Astrocyte (in vitro differentiated cells and primary cell): Measurements from ENCODE around the gene VRK2. TPM values are rescaled to one million over a fixed set of nuclear protein-coding genes. Genes with fewer than 3 reads are reported as not detected.
A peak's percentile ranks its signal among the peaks of the same experiment; 100 is the strongest.

Experiments used
- DNase-seq: peaks from one replicate; pipeline ENCODE4 v3.0.0-alpha.2; 2010; ENCODE audit warnings: low read depth
- FAIRE-seq: peaks from 2 replicates; lab custom pipeline; 2011; peaks lifted over from hg19 to GRCh38; lab: Jason Lieb, UNC
- H2AFZ ChIP-seq: 2 replicates; pipeline ENCODE4 v1.6.0; 2012; ENCODE audit warnings: low read depth, low read length, inconsistent platforms
- H3K27ac ChIP-seq: 2 replicates; pipeline ENCODE4 v1.5.1; 2011; ENCODE audit warnings: low read depth, low read length, inconsistent platforms
- H3K27me3 ChIP-seq: 2 replicates; pipeline ENCODE4 v1.6.0; 2011; ENCODE audit warnings: low read length, inconsistent platforms; ENCODE audit not compliant: insufficient read depth
- H3K36me3 ChIP-seq: 2 replicates; pipeline ENCODE4 v1.5.1; 2011; ENCODE audit warnings: low read length, inconsistent platforms; ENCODE audit not compliant: insufficient read depth
- H3K4me1 ChIP-seq: 2 replicates; pipeline ENCODE4 v1.5.1; 2011; ENCODE audit warnings: low read length, inconsistent platforms; ENCODE audit not compliant: insufficient read depth
- H3K4me2 ChIP-seq: 2 replicates; pipeline ENCODE4 v1.6.0; 2012; ENCODE audit warnings: low read length, inconsistent platforms
- H3K4me3 ChIP-seq: 2 replicates; pipeline ENCODE4 v1.5.1; 2011; ENCODE audit warnings: low read depth, mild to moderate bottlenecking, low read length, inconsistent platforms; ENCODE audit not compliant: insufficient read depth
- H3K79me2 ChIP-seq: 2 replicates; pipeline ENCODE4 v1.6.0; 2012; ENCODE audit warnings: mild to moderate bottlenecking, low read length, inconsistent platforms; ENCODE audit not compliant: insufficient read depth
- H3K9ac ChIP-seq: 2 replicates; pipeline ENCODE4 v1.6.0; 2012; ENCODE audit warnings: mild to moderate bottlenecking, low read length, inconsistent platforms
- H3K9me3 ChIP-seq: 2 replicates; pipeline ENCODE4 v1.5.1; 2012; ENCODE audit warnings: low read depth, mild to moderate bottlenecking, low read length, inconsistent platforms; ENCODE audit not compliant: insufficient read depth
- H4K20me1 ChIP-seq: 2 replicates; pipeline ENCODE4 v1.6.0; 2012; ENCODE audit warnings: low read length, inconsistent platforms; ENCODE audit not compliant: insufficient read depth
- H3K27ac Mint-ChIP-seq: one replicate; pipeline ENCODE4 v1.8.0; 2021; ENCODE audit warnings: mild to moderate bottlenecking, mixed read lengths; ENCODE audit not compliant: unreplicated experiment
- H3K27me3 Mint-ChIP-seq: one replicate; pipeline ENCODE4 v1.8.0; 2021; ENCODE audit warnings: low read depth, mixed read lengths; ENCODE audit not compliant: unreplicated experiment
- H3K36me3 Mint-ChIP-seq: one replicate; pipeline ENCODE4 v1.8.0; 2021; ENCODE audit warnings: low read depth, mixed read lengths; ENCODE audit not compliant: unreplicated experiment
- H3K4me1 Mint-ChIP-seq: one replicate; pipeline ENCODE4 v1.8.0; 2021; ENCODE audit warnings: low read depth, mixed read lengths; ENCODE audit not compliant: unreplicated experiment
- H3K4me3 Mint-ChIP-seq: one replicate; pipeline ENCODE4 v1.8.0; 2021; ENCODE audit warnings: mild to moderate bottlenecking, moderate library complexity, mixed read lengths; ENCODE audit not compliant: unreplicated experiment
- H3K9me3 Mint-ChIP-seq: one replicate; pipeline ENCODE4 v1.8.0; 2021; ENCODE audit warnings: mild to moderate bottlenecking, mixed read lengths; ENCODE audit not compliant: unreplicated experiment
- EZH2 ChIP-seq: IDR thresholded peaks from 2 replicates; pipeline ENCODE4 v1.6.1; 2012; ENCODE audit warnings: mild to moderate bottlenecking, low read length, inconsistent platforms; ENCODE audit not compliant: insufficient read depth
- total RNA-seq: library from RNA; stranded (reverse); gene quantifications from 2 replicates; pipeline ENCODE4 v1.2.1, GENCODE V29; 2021
- TF ChIP-seq, protein P1 (sequence below): IDR thresholded peaks from 2 replicates; pipeline ENCODE4 v1.5.1; 2011; ENCODE audit warnings: low read depth, mild to moderate bottlenecking, inconsistent platforms, low read length, moderate library complexity; ENCODE audit not compliant: insufficient read depth

VRK2 gene
- total RNA-seq, 1 donor from 2014 or later: 28.6 TPM

DNA sequence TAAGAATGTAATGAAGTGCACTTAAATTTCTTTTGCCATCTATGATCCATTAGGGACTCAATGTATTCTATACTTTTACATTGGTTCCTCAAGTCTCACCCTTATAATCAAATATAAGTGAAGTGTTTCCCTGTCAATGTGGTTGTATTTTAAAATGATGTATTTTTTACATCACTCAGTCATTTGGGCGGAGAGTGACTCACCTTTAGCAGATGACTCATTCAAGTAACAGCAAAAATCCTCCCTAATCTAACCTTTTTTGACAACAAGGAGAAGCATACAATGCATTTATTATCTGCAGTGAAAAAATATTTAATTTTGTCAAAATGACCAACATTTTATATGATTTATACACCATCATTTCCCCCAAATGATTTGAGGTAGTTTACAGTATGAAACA lies 100.1 kb downstream of the VRK2 start:
- H3K27ac ChIP-seq: no peak overlapping the region
- no peaks in the 10 kb centered on the region for H3K27me3 ChIP-seq
- Mint-ChIP-seq H3K4me1 (peaks cover 4% of the 10 kb centered on the region), H3K36me3 (peaks cover 5% of the 10 kb centered on the region), H3K9me3 (no peaks in the 10 kb centered on the region), H3K27me3 (no peaks in the 10 kb centered on the region), H3K27ac (no peak overlapping the region), H3K4me3 (no peak overlapping the region)
- H3K4me1 ChIP-seq: no peaks in the 10 kb centered on the region
- TF ChIP-seq EZH2: no peak
- TF ChIP-seq, protein P1, sequence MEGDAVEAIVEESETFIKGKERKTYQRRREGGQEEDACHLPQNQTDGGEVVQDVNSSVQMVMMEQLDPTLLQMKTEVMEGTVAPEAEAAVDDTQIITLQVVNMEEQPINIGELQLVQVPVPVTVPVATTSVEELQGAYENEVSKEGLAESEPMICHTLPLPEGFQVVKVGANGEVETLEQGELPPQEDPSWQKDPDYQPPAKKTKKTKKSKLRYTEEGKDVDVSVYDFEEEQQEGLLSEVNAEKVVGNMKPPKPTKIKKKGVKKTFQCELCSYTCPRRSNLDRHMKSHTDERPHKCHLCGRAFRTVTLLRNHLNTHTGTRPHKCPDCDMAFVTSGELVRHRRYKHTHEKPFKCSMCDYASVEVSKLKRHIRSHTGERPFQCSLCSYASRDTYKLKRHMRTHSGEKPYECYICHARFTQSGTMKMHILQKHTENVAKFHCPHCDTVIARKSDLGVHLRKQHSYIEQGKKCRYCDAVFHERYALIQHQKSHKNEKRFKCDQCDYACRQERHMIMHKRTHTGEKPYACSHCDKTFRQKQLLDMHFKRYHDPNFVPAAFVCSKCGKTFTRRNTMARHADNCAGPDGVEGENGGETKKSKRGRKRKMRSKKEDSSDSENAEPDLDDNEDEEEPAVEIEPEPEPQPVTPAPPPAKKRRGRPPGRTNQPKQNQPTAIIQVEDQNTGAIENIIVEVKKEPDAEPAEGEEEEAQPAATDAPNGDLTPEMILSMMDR: no peak
- H3K9ac ChIP-seq: no peak overlapping the region
- FAIRE-seq: peak; percentile 58
- H3K79me2 ChIP-seq: no peaks in the 10 kb centered on the region
- peak; percentile 42 for DNase-seq
- H4K20me1 ChIP-seq: no peaks in the 10 kb centered on the region
- no peaks in the 10 kb centered on the region for H3K9me3 ChIP-seq
- peaks cover 4% of the 10 kb centered on the region for H3K36me3 ChIP-seq
- H2AFZ ChIP-seq: no peak overlapping the region
- H3K4me3 ChIP-seq: no peak overlapping the region
- no peak overlapping the region for H3K4me2 ChIP-seq

DNA sequence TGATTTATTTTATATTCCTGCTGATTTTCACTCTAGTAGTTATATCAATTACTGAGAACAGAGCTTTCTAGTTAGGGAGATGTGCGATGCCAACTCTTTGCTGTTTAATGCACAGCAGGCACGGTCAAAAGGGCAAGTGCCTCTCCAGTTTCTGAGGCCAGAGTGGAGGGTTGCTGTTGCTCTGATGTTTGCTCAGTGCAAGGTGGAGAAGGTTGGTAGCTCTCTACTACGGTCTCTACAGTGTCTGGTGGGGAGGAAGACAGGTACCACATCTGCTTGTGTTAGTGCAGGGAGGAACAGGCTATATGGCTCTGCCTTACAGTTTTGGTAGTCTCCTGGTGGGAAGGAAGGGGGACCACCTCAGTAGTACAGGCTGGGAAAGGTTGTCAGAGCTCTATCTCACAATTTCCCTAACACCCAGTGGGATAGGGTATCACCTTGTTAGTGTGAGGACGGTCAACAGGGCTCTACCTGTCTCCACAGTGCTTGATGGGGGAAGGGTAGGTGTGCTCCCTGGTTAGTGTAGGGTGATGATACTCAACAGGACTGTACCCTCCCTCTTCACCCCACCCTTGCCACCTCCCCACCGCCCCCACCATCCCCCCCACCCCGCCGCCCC lies 108.7 kb downstream of the VRK2 start:
- H3K4me3 ChIP-seq: no peak overlapping the region
- H3K4me2 ChIP-seq: no peak overlapping the region
- peaks cover 5% of the 10 kb centered on the region for H3K4me1 ChIP-seq
- DNase-seq: no peak
- Mint-ChIP-seq H3K27ac (no peak overlapping the region), H3K4me3 (no peak overlapping the region), H3K36me3 (peaks cover 2% of the 10 kb centered on the region), H3K4me1 (peaks cover 15% of the 10 kb centered on the region), H3K27me3 (no peaks in the 10 kb centered on the region), H3K9me3 (no peaks in the 10 kb centered on the region)
- peaks cover 4% of the 10 kb centered on the region for H3K36me3 ChIP-seq
- H4K20me1 ChIP-seq: no peaks in the 10 kb centered on the region
- H2AFZ ChIP-seq: no peak overlapping the region
- no peaks in the 10 kb centered on the region for H3K27me3 ChIP-seq
- H3K79me2 ChIP-seq: no peaks in the 10 kb centered on the region
- FAIRE-seq: no peak
- H3K27ac ChIP-seq: no peak overlapping the region
- H3K9me3 ChIP-seq: no peaks in the 10 kb centered on the region
- H3K9ac ChIP-seq: no peak overlapping the region
- TF ChIP-seq EZH2: no peak
- TF ChIP-seq, protein P1: no peak

DNA sequence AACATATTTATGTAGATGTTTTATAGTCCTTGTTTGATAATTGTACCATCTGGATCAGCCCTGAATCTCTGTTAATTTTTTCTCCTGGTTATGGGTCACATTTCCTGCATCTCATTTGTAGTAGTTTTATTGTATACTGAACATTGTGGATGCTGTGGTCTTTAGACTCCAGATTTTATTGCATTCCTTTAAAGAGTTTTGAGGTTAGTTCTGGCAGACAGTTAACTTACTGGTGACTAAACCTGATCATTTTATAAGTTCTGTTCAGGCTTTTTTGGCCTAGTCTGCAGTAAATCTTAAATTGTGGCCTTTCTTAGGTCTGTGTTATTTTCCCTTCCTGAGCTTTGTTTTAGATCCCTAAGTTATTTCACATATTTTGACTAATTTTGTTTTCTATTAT lies 110.2 kb downstream of the VRK2 start:
- H3K9me3 ChIP-seq: no peaks in the 10 kb centered on the region
- Mint-ChIP-seq H3K27ac (no peak overlapping the region), H3K9me3 (no peaks in the 10 kb centered on the region), H3K27me3 (no peaks in the 10 kb centered on the region), H3K4me3 (no peak overlapping the region), H3K4me1 (peaks cover 15% of the 10 kb centered on the region), H3K36me3 (peaks cover 2% of the 10 kb centered on the region)
- peak; percentile 80 for DNase-seq
- H3K36me3 ChIP-seq: peaks cover 14% of the 10 kb centered on the region
- H3K9ac ChIP-seq: no peak overlapping the region
- peaks cover 5% of the 10 kb centered on the region for H3K4me1 ChIP-seq
- no peak overlapping the region for H2AFZ ChIP-seq
- no peaks in the 10 kb centered on the region for H3K79me2 ChIP-seq
- no peak overlapping the region for H3K4me3 ChIP-seq
- H3K4me2 ChIP-seq: no peak overlapping the region
- H3K27me3 ChIP-seq: no peaks in the 10 kb centered on the region
- no peaks in the 10 kb centered on the region for H4K20me1 ChIP-seq
- FAIRE-seq: peak; percentile 80
- TF ChIP-seq, protein P1: no peak
- TF ChIP-seq EZH2: no peak
- no peak overlapping the region for H3K27ac ChIP-seq
